Esophagus muscularis mucosa (tissue), 4 donors: ENCODE measurements around the gene DNAH17. TPM values are rescaled to one million over a fixed set of nuclear protein-coding genes. Genes with fewer than 3 reads are reported as not detected.
"Not testable (repeated sequence)": the region's sequence is repeated elsewhere in the genome, so short reads cannot be mapped to it uniquely, and the experiment has no call there.

Experiments used
- DNase-seq: peaks from one replicate; pipeline ENCODE4 v3.0.0-alpha.2; 2017; ENCODE audit errors: extremely low spot score
- H3K27ac ChIP-seq, 4 donors: fragments of 200-600 bp; sonication (generic); replicated peaks in 1 of 4; 1 replicate in 3 of 4; 2 replicates in 1 of 4; pipeline ENCODE4 v1.5.1; 2016 to 2019; ENCODE audit warnings: mild to moderate bottlenecking in 1 of 4
- H3K27me3 ChIP-seq, 4 donors: fragments of 200-600 bp; sonication (generic); one replicate each; pipeline versions ENCODE4 v1.5.1 to v1.6.0; 2016 to 2019
- H3K36me3 ChIP-seq, 4 donors: fragments of 200-600 bp; sonication (generic); one replicate each; pipeline ENCODE4 v1.5.1; 2016 to 2019
- H3K4me1 ChIP-seq, 4 donors: fragments of 200-600 bp; sonication (generic); one replicate each; pipeline ENCODE4 v1.5.1; 2016 to 2019
- H3K4me3 ChIP-seq, 4 donors: fragments of 200-600 bp; sonication (generic); 1 replicate in 2 of 4; 2 replicates in 2 of 4; pipeline ENCODE4 v1.5.1; 2016 to 2019; ENCODE audit warnings: mild to moderate bottlenecking in 4 of 4, moderate library complexity in 1 of 4
- H3K9me3 ChIP-seq, 4 donors: fragments of 200-600 bp; sonication (generic); 1 replicate in 3 of 4; 2 replicates in 1 of 4; pipeline ENCODE4 v1.5.1; 2016 to 2019
- CTCF ChIP-seq, 3 experiments: fragments of 200-600 bp in 2 of 3; fragments of 450-650 bp in 1 of 3; sonication (generic) in 2 of 3; IDR thresholded peaks; one replicate each; pipeline ENCODE4 v1.5.1; 2017 to 2019; ENCODE audit warnings: antibody characterized with exemption in 3 of 3, mild to moderate bottlenecking in 2 of 3, moderate library complexity in 1 of 3
- EP300 ChIP-seq: sonication (generic); formaldehyde crosslinking; IDR thresholded peaks from one replicate; pipeline ENCODE4 v1.6.1; 2017; ENCODE audit warnings: antibody characterized with exemption
- POLR2A ChIP-seq: fragments of 450-650 bp; IDR thresholded peaks from one replicate; pipeline ENCODE4 v1.6.1; 2017; ENCODE audit warnings: antibody characterized with exemption, moderate library complexity, mild to moderate bottlenecking, low read depth
- POLR2AphosphoS5 ChIP-seq, 2 donors: sonication (generic); formaldehyde crosslinking; IDR thresholded peaks; one replicate each; pipeline ENCODE4 v1.6.1; 2017; ENCODE audit warnings: antibody characterized with exemption in 2 of 2
- WGBS: methylation state at CpG from one replicate; pipeline ENCODE4 v1.1.5; 2018; 5-methylcytosine and 5-hydroxymethylcytosine counted together
- intact Hi-C: fragments of 100-400 bp; cut with DNase I; formaldehyde crosslinking; loops from one replicate; pipeline ENCODE4 v1.15.1; 2023
- total RNA-seq, 4 donors: library from RNA; depleted of rRNA; stranded (reverse); fragments of >200 nt; gene quantifications; one replicate each; pipeline versions ENCODE4 v1.1.0 to v1.2.1, GENCODE V29; 2016

DNAH17 gene
- total RNA-seq, 4 donors from 2014 or later = not detected

GRCh38 chr17:78510141-78511075 is 66.8 kb downstream of the DNAH17 start:
- no peak overlapping the region for H3K27ac ChIP-seq
- H3K27me3 ChIP-seq = no peaks in the 10 kb centered on the region
- no peak for DNase-seq
- WGBS = 97% methylated on average over 26 of the region's 28 CpGs
- H3K36me3 ChIP-seq = no peaks in the 10 kb centered on the region
- H3K4me3 ChIP-seq = no peak overlapping the region
- H3K4me1 ChIP-seq = no peaks in the 10 kb centered on the region
- H3K9me3 ChIP-seq = no peaks in the 10 kb centered on the region
- TF ChIP-seq POLR2AphosphoS5 (IDR thresholded peaks at IDR 0.05) (no peak), CTCF (IDR thresholded peaks at IDR 0.05) (no peak), EP300 (no peak), POLR2A (no peak)
- intact Hi-C loops = no loop called here

GRCh38 chr17:78507526-78507925 is 69.7 kb downstream of the DNAH17 start:
- Histone ChIP-seq H3K27me3 (no peaks in the 10 kb centered on the region), H3K27ac (no peak overlapping the region), H3K9me3 (no peaks in the 10 kb centered on the region), H3K4me3 (no peak overlapping the region), H3K4me1 (no peaks in the 10 kb centered on the region), H3K36me3 (no peaks in the 10 kb centered on the region)
- intact Hi-C loops = no loop called here
- no peak for DNase-seq
- WGBS = 97% methylated on average over 10 of the region's 11 CpGs
- no peak for TF ChIP-seq POLR2AphosphoS5 (IDR thresholded peaks at IDR 0.05)
- no peak for TF ChIP-seq EP300
- no peak for TF ChIP-seq POLR2A
- no peak for TF ChIP-seq CTCF (IDR thresholded peaks at IDR 0.05)

- no peaks in the 10 kb centered on the region for H3K4me1 ChIP-seq
- WGBS = 78% methylated on average over 16 of the region's 20 CpGs
- no peak overlapping the region for H3K27ac ChIP-seq
- intact Hi-C loops = no loop called here
- H3K36me3 ChIP-seq = no peaks in the 10 kb centered on the region
- H3K27me3 ChIP-seq = no peaks in the 10 kb centered on the region
- no peak overlapping the region for H3K4me3 ChIP-seq
- TF ChIP-seq EP300 (no peak), CTCF (IDR thresholded peaks at IDR 0.05) (no peak), POLR2A (no peak)
- no peak for DNase-seq
- no peaks in the 10 kb centered on the region for H3K9me3 ChIP-seq
These were observed 70.5 kb downstream of the DNAH17 start for GRCh38 chr17:78506454-78507309.

GRCh38 chr17:78504156-78504925 is 72.9 kb downstream of the DNAH17 start:
- Histone ChIP-seq H3K4me1 (no peaks in the 10 kb centered on the region), H3K9me3 (no peaks in the 10 kb centered on the region), H3K4me3 (no peak overlapping the region), H3K27ac (no peak overlapping the region), H3K36me3 (no peaks in the 10 kb centered on the region), H3K27me3 (no peaks in the 10 kb centered on the region)
- intact Hi-C loops = no loop called here
- DNase-seq = no peak
- WGBS = 92% methylated on average over 21 of the region's 21 CpGs
- TF ChIP-seq POLR2A (no peak), CTCF (IDR thresholded peaks at IDR 0.05) (no peak)

GRCh38 chr17:78503388-78503787 is 73.8 kb downstream of the DNAH17 start:
- H3K4me1 ChIP-seq, H3K27me3 ChIP-seq, intact Hi-C loops, H3K4me3 ChIP-seq, H3K36me3 ChIP-seq, H3K9me3 ChIP-seq, H3K27ac ChIP-seq, DNase-seq: not testable (repeated sequence)
- 95% methylated on average over 11 of the region's 11 CpGs for WGBS
